22Rv1 (cell line): ENCODE measurements around the gene RTN4.

Source experiments
- H3K27ac ChIP-seq: fragments of 450-650 bp; 2 replicates; pipeline ENCODE4 v1.5.1; 2017
- ZFX ChIP-seq: fragments of 450-650 bp; IDR thresholded peaks from 2 replicates; pipeline ENCODE4 v1.6.1; 2017; ENCODE audit warnings: antibody characterized with exemption, borderline replicate concordance
- TF ChIP-seq, protein P1 (sequence below): fragments of 450-650 bp; IDR thresholded peaks from 2 replicates; pipeline ENCODE4 v1.5.1; 2017; ENCODE audit warnings: mild to moderate bottlenecking

The RTN4 gene

DNA sequence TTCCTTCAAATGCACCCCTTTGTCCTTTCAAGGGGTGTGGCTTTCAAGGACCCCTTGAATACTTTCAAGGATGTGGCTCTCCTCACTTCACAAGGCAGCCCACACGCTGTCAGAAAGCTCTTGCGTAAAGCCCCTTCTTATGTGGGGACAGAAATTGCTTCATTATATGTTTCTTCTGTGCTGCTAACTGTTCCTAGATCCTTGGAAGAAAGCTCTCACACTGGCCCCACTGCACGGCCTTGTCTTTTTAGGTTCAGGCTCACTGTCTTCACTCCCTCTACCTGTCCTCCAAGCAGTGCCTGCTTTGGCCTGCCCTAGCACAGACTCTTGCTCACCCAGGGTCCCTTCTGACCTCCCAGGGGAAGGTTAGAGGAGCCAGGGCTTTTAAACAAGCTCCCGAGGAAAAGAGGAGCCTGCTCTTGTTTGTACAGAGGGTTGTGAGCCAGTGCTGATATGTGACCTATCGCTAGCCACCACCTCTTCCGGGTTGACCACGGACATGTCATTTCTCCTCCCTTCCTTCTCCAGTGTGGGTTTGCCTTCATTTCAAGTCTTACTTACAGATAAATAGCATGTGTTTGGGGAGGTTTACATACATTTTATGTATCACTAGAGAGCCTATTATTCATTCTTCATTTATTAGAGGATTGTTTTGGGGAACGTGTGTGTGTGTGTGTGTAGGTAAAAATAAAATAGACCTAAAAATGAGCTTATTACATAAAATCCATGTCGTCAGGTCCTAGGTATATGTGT, 94.7 kb downstream of the RTN4 start:
- TF ChIP-seq, protein P1, sequence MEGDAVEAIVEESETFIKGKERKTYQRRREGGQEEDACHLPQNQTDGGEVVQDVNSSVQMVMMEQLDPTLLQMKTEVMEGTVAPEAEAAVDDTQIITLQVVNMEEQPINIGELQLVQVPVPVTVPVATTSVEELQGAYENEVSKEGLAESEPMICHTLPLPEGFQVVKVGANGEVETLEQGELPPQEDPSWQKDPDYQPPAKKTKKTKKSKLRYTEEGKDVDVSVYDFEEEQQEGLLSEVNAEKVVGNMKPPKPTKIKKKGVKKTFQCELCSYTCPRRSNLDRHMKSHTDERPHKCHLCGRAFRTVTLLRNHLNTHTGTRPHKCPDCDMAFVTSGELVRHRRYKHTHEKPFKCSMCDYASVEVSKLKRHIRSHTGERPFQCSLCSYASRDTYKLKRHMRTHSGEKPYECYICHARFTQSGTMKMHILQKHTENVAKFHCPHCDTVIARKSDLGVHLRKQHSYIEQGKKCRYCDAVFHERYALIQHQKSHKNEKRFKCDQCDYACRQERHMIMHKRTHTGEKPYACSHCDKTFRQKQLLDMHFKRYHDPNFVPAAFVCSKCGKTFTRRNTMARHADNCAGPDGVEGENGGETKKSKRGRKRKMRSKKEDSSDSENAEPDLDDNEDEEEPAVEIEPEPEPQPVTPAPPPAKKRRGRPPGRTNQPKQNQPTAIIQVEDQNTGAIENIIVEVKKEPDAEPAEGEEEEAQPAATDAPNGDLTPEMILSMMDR = no peak
- TF ChIP-seq ZFX = no peak
- H3K27ac ChIP-seq = peak overlapping the region; percentile 36

DNA sequence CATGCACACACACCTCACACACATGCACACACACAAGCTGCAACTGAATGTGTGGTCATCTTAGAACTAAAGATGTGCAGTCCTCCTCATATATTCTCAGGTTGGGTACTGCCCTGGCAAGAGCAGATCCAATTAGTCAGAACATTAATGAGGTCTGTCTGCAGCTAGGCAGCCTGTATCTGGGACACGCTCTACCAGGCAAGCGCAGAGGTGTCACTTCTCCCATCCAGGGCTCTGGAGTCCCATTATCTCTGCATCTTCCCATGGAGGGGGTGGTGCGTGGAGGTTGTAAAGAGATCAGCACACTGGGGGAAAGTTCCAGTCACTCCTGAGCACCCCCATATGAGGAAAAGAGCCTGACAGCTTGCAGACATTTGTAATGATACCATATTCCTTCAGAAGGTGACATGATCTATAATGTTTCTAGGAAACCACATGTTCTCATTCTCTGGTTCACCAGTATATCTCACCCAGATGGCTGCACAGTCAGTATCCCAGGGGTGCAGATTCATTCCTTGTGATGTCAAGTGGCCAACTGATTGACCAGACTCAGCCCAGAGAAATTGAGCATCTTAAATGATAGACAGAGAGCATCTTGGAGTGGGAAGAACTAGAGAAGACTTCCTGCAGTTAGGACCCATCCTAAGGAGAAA, 95.4 kb downstream of the RTN4 start:
- TF ChIP-seq, protein P1 = no peak
- TF ChIP-seq ZFX = no peak
- no peak overlapping the region for H3K27ac ChIP-seq

DNA sequence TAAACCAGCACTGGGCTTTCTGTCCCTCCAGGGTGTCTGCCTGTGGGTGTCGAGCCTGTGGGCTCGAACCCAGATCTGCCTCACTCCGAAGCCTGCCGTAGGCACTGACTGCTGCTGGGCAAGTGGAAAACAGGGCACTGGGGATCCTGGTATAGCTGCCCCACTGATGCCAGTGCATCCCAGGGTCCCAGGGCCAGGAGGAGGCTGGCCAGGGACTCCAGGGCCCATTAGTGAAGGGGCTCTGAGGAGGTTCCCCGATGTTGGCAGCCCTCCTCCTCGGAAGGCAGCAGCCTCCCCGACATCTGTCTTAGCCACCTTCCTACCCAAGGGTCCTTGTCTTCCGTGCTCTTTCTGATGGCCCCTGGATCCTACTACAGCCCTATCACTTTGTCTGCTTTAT, 96.1 kb downstream of the RTN4 start:
- H3K27ac ChIP-seq = no peak overlapping the region
- TF ChIP-seq, protein P1 = no peak

DNA sequence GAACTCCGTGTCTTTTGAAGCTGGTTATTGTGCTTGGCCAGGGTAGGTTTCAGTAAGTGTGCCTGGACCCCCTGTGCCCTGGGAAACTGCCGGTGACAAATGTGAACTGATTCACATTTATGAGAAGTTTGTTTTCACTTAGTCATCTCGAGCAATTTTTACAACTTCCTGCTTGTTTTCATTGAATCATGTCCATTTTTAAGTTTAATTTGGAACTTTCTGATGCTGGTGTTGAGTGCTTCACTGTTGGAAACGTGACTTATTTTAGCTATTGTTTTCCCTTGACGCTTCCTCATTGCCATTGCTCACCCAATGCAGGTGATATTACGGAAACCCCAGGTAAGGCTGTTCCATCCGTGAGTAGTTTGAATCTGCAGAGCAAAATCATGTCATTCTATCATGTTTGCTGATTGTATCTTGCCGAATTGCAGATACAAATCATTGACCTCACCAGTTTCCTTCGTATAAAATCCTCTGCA, 97.2 kb downstream of the RTN4 start:
- peak overlapping the region; percentile 55 for H3K27ac ChIP-seq

DNA sequence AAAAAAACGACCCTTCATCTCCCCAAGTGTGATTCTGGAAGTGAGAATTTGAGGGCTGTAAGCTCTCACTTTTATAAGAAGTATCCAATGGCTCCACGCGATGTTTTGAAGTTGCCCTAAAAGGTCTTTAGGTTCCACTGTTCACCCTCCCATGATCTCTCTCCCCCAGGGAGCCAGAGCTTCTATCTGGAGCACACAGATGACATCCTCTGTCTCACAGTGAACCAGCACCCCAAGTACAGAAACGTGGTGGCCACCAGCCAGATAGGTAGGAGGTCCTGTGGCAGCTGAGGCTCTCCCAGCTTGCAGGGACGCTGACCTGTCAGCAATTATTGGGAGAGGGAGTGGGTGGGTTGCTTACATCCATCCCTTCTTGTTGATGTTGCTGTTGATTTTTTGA, 97.8 kb downstream of the RTN4 start:
- TF ChIP-seq ZFX = no peak
- TF ChIP-seq, protein P1 = no peak
- H3K27ac ChIP-seq = peak overlapping the region; percentile 55

More for the DNA sequence above, 97.2 kb downstream of the RTN4 start:
- no peak for TF ChIP-seq ZFX
- TF ChIP-seq, protein P1 = no peak

DNA sequence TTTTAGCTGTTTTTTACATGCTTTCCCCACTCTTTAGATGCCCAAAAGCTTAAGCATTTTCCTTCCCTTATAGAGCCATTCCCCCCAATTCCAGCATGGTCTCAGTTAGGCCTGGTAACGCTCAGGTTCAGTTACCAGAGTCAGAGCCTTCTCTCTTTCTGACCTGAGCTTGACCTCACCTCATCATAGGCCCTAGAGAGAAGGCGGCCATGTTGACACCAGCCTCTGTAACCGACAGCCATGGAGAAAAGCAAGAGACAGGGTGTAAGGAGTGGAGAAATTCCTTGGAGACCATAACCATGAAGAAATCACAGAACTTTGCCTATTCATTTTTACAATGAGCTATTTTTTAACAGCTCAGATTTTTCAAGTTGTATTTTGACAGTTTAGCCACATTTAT, 99.4 kb downstream of the RTN4 start:
- TF ChIP-seq, protein P1 = no peak
- TF ChIP-seq ZFX = no peak
- H3K27ac ChIP-seq = no peak overlapping the region

DNA sequence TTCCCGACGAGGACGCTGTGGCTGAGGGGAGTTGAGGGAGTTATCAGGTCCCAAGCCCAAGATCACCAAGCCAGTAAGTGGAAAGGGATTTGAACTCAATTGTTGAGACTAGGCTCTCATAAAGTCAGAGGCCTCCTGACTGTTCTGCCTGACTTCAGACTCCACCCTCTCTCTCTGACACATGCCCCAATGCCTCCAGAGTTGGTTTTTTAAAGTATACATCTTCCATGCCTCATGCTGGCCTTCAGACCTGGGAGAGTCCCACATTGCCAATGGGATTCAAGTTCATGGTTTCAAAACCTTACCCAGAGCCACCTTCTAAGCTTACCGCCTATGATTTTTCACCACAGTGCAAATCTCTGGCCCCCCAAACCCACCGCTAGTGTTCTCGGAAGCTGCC, 100.8 kb downstream of the RTN4 start:
- no peak for TF ChIP-seq ZFX
- TF ChIP-seq, protein P1 = no peak
- no peak overlapping the region for H3K27ac ChIP-seq
